Endothelial cell of umbilical vein (primary cell): ENCODE measurements around the gene DDX23.

Experiments
- EZH2 ChIP-seq: IDR thresholded peaks from 2 replicates; pipeline ENCODE4 v1.6.1; 2012; ENCODE audit warnings: borderline replicate concordance, low read depth, mild to moderate bottlenecking, moderate library complexity, low read length, inconsistent platforms; ENCODE audit not compliant: severe bottlenecking
- FOS ChIP-seq: IDR thresholded peaks from 2 replicates; pipeline ENCODE4 v1.6.1; 2011; ENCODE audit warnings: mild to moderate bottlenecking, low read length, moderate library complexity, borderline replicate concordance; ENCODE audit not compliant: insufficient read depth
- GATA2 ChIP-seq: IDR thresholded peaks from 2 replicates; pipeline ENCODE4 v1.7.0; 2011; ENCODE audit warnings: low read depth, mild to moderate bottlenecking, moderate library complexity, mixed read lengths, low read length; ENCODE audit not compliant: insufficient read length, insufficient read depth
- JUN ChIP-seq: IDR thresholded peaks from 2 replicates; pipeline ENCODE4 v1.6.1; 2011; ENCODE audit warnings: borderline replicate concordance, low read depth; ENCODE audit not compliant: insufficient read length, insufficient read depth
- MYC ChIP-seq: IDR thresholded peaks from one replicate; pipeline ENCODE4 v1.6.1; 2011; ENCODE audit warnings: mild to moderate bottlenecking, low read depth, low read length
- POLR2A ChIP-seq: IDR thresholded peaks from 2 replicates; pipeline ENCODE4 v1.6.1; 2012; ENCODE audit warnings: low read depth, mild to moderate bottlenecking, control low read depth, low read length
- POLR2AphosphoS5 ChIP-seq: IDR thresholded peaks from 2 replicates; pipeline ENCODE4 v1.6.1; 2012; ENCODE audit warnings: low read depth, mild to moderate bottlenecking, control low read depth, low read length, moderate library complexity; ENCODE audit not compliant: insufficient read depth
- TF ChIP-seq, protein P1 (sequence below), 2 donors: IDR thresholded peaks; 1 replicate in 1 of 2; 2 replicates in 1 of 2; pipeline ENCODE4 v1.5.1; 2011; ENCODE audit warnings: low read length in 2 of 2, mild to moderate bottlenecking in 2 of 2, moderate library complexity in 2 of 2, control low read depth in 1 of 2, inconsistent platforms in 1 of 2, low read depth in 1 of 2; ENCODE audit not compliant: insufficient read depth in 1 of 2; ENCODE audit errors: extremely low read depth in 1 of 2
- TF ChIP-seq, protein P2 (sequence below): IDR thresholded peaks from 2 replicates; pipeline ENCODE4 v1.6.1; 2011; ENCODE audit not compliant: insufficient read depth, insufficient read length

DNA sequence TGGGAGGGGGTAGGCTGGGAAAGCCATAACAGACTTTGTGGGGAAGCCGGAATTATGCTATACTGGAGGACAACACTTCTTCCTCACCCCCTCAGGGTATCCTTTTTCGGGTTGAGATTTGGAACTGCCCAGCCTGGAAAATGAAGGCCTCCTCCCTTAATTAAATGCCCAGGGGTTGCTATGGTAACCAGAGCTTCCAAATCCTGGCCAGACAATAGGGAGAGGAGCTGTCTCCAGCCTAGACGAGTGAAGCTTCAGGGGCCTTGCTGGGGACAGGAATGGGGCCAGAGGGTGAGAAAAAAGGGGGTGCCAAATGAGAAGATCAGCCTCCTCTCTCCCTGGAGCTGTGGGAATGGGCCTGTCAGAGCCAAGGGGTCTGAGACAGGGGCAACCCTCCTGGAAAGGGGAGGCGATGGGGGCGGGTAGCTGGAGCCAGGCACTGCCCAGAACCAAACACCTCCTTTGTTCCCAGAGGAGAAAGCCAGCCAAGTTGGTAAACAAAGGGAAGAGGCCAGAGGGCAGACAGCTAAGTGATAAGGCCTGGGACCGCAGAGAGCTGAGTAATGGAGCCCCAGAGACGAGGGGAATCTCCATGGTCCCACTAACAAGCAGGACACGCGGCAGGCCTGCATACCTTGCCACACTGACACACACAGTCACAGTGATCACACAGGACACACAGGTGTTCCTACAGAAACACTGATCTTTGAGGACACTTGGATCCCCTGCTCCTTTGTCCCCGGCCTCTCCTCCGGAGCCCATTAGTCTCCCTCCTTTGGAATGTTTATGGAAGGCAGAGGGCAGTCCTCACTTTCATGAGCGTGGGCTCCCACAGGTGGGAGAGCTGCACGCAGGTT is 31.6 kb upstream of the DDX23 start:
- TF ChIP-seq, protein P1, sequence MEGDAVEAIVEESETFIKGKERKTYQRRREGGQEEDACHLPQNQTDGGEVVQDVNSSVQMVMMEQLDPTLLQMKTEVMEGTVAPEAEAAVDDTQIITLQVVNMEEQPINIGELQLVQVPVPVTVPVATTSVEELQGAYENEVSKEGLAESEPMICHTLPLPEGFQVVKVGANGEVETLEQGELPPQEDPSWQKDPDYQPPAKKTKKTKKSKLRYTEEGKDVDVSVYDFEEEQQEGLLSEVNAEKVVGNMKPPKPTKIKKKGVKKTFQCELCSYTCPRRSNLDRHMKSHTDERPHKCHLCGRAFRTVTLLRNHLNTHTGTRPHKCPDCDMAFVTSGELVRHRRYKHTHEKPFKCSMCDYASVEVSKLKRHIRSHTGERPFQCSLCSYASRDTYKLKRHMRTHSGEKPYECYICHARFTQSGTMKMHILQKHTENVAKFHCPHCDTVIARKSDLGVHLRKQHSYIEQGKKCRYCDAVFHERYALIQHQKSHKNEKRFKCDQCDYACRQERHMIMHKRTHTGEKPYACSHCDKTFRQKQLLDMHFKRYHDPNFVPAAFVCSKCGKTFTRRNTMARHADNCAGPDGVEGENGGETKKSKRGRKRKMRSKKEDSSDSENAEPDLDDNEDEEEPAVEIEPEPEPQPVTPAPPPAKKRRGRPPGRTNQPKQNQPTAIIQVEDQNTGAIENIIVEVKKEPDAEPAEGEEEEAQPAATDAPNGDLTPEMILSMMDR (IDR thresholded peaks at IDR 0.05; ENCODE audit: extremely low read depth in 1 of 2, insufficient read depth in 1 of 2, low read depth in 1 of 2, low read length in 2 of 2): no peak
- TF ChIP-seq FOS (no peak), EZH2 (no peak), POLR2A (no peak), POLR2AphosphoS5 (peak; percentile 34), GATA2 (peak; percentile 33), JUN (no peak), MYC (no peak)
- TF ChIP-seq, protein P2, sequence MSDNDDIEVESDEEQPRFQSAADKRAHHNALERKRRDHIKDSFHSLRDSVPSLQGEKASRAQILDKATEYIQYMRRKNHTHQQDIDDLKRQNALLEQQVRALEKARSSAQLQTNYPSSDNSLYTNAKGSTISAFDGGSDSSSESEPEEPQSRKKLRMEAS: no peak
